GM21381 (cell line): ENCODE results near the gene POLR2J.
"Not testable (repeated sequence)": the region's sequence is repeated elsewhere in the genome, so short reads cannot be mapped to it uniquely, and the experiment has no call there.

Experiments used
- ATAC-seq: cut with Tn5 transposase; IDR thresholded peaks from one replicate; pipeline ENCODE4 v1.9.1; 2021; ENCODE audit warnings: mild to moderate bottlenecking, moderate library complexity; ENCODE audit not compliant: unreplicated experiment

POLR2J gene

GRCh38 chr7:102478314-102479208, at the start of gene POLR2J:
TSS of gene POLR2J (minus strand) at chr7:102478922. CDS start at chr7:102478860, 62 bp downstream.
- peak; percentile 86 for ATAC-seq

GRCh38 chr7:102527822-102528793, 49.4 kb upstream of the POLR2J start:
- not testable (repeated sequence) for ATAC-seq

GRCh38 chr7:102527182-102527581, 48.5 kb upstream of the POLR2J start:
- not testable (repeated sequence) for ATAC-seq

GRCh38 chr7:102524803-102525202, 46.1 kb upstream of the POLR2J start:
- ATAC-seq, result not testable (repeated sequence)

GRCh38 chr7:102520797-102521196, 42.1 kb upstream of the POLR2J start:
- not testable (repeated sequence) for ATAC-seq

- peak; percentile 81 for ATAC-seq
Measured at GRCh38 chr7:102517550-102518147, 38.9 kb upstream of the POLR2J start, which contains the start of gene RASA4B. TSS of gene RASA4B (minus strand) at chr7:102517777. CDS start at chr7:102517710, 67 bp downstream.

- ATAC-seq, result not testable (repeated sequence)
Measured at GRCh38 chr7:102516951-102517350, 38.2 kb upstream of the POLR2J start.

- not testable (repeated sequence) for ATAC-seq
Measured at GRCh38 chr7:102515889-102516288, 37.2 kb upstream of the POLR2J start.

- ATAC-seq, result peak; percentile 60
Measured at GRCh38 chr7:102514881-102515721, 36.4 kb upstream of the POLR2J start.

- ATAC-seq, result not testable (repeated sequence)
Measured at GRCh38 chr7:102512642-102513221, 34.0 kb upstream of the POLR2J start.

GRCh38 chr7:102511860-102512522, 33.3 kb upstream of the POLR2J start:
- ATAC-seq, result peak; percentile 36

- not testable (repeated sequence) for ATAC-seq
Measured at GRCh38 chr7:102510575-102510974, 31.9 kb upstream of the POLR2J start.

- not testable (repeated sequence) for ATAC-seq
Measured at GRCh38 chr7:102507410-102508088, 28.8 kb upstream of the POLR2J start.

- not testable (repeated sequence) for ATAC-seq
Measured at GRCh38 chr7:102505298-102506185, 26.8 kb upstream of the POLR2J start.

GRCh38 chr7:102503141-102503540, 24.4 kb upstream of the POLR2J start:
- not testable (repeated sequence) for ATAC-seq

GRCh38 chr7:102498321-102498720, 19.6 kb upstream of the POLR2J start:
- ATAC-seq, result not testable (repeated sequence)

GRCh38 chr7:102497308-102497707, 18.6 kb upstream of the POLR2J start:
- not testable (repeated sequence) for ATAC-seq
